ENCODE data around the gene TFE3. TPM values are rescaled to one million over a fixed set of nuclear protein-coding genes. Genes with fewer than 3 reads are reported as not detected.

Gene TFE3
- total and polyA plus RNA-seq, 10 of the 15 experiments (the other 5 are each of a cell fraction or from before 2014, with no cell fraction given), result 3.5 to 20.4 (median 11.6) TPM

DNA sequence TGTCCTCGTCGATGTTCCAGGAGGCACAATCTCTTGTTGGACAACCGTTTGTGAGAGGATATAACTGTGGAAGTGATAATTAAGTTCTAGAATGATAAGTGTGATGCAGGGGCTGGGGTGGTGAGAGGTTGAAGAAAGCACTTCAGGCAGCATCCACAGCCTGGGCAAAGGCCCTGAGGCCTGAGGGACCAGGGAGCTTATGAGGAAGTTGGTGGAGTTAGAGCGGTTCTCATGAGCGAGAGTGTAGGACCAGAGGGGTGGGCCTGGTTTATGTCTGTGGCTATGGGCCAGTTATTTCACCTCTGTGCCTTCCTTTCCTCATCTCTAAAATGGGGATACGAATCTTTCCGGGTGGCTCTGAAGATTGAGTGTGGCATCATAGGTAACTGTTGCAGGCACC lies 18.3 kb upstream of the TFE3 start:
- in situ Hi-C loops (cut with MboI), result no loop called here
- intact Hi-C loops (cut with micrococcal nuclease; ENCODE audit: unreplicated experiment), result no loop called here
- Histone ChIP-seq H3K27ac (ENCODE audit: control insufficient read depth, insufficient read depth) (no peak overlapping the region), H3K27me3 (replicated peaks in 1 of 2; ENCODE audit: control insufficient read depth in 2 of 2, insufficient read depth in 2 of 2, low read length in 1 of 2) (no peaks in the 10 kb centered on the region), H3K4me3 (no peak overlapping the region), H3K79me2 (ENCODE audit: control insufficient read depth, insufficient read depth, low read length) (no peaks in the 10 kb centered on the region), H2AFZ (ENCODE audit: control insufficient read depth, low read depth, low read length) (no peak overlapping the region), H3K4me2 (ENCODE audit: control insufficient read depth, insufficient read depth) (no peak overlapping the region), H3K4me1 (ENCODE audit: control insufficient read depth, insufficient read depth, low read length) (no peaks in the 10 kb centered on the region), H3K9ac (ENCODE audit: control insufficient read depth, insufficient read depth, low read length) (no peak overlapping the region), H3K36me3 (ENCODE audit: control insufficient read depth in 2 of 2, insufficient read depth in 2 of 2, low read length in 1 of 2) (no peaks in the 10 kb centered on the region), H3K9me3 (replicated peaks; ENCODE audit: control insufficient read depth, insufficient read depth, low read length) (no peaks in the 10 kb centered on the region), H4K20me1 (ENCODE audit: control insufficient read depth, insufficient read depth) (no peaks in the 10 kb centered on the region)
- POLR2A ChIA-PET, result no interaction called here
- CTCF ChIA-PET, result no interaction called here
- ATAC-seq, result no peak
- no peak for TF ChIP-seq RUNX3 (IDR thresholded peaks at IDR 0.05; ENCODE audit: low read length)
- TF ChIP-seq, protein P1, sequence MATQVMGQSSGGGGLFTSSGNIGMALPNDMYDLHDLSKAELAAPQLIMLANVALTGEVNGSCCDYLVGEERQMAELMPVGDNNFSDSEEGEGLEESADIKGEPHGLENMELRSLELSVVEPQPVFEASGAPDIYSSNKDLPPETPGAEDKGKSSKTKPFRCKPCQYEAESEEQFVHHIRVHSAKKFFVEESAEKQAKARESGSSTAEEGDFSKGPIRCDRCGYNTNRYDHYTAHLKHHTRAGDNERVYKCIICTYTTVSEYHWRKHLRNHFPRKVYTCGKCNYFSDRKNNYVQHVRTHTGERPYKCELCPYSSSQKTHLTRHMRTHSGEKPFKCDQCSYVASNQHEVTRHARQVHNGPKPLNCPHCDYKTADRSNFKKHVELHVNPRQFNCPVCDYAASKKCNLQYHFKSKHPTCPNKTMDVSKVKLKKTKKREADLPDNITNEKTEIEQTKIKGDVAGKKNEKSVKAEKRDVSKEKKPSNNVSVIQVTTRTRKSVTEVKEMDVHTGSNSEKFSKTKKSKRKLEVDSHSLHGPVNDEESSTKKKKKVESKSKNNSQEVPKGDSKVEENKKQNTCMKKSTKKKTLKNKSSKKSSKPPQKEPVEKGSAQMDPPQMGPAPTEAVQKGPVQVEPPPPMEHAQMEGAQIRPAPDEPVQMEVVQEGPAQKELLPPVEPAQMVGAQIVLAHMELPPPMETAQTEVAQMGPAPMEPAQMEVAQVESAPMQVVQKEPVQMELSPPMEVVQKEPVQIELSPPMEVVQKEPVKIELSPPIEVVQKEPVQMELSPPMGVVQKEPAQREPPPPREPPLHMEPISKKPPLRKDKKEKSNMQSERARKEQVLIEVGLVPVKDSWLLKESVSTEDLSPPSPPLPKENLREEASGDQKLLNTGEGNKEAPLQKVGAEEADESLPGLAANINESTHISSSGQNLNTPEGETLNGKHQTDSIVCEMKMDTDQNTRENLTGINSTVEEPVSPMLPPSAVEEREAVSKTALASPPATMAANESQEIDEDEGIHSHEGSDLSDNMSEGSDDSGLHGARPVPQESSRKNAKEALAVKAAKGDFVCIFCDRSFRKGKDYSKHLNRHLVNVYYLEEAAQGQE (IDR thresholded peaks at IDR 0.05; ENCODE audit: low read depth, low read length), result no peak
- TF ChIP-seq KAT2A (conservative IDR thresholded peaks at IDR 0.05; ENCODE audit: control insufficient read depth, low read depth, low read length), result no peak
- TF ChIP-seq YY1 (IDR thresholded peaks at IDR 0.05; ENCODE audit: low read depth, low read length), result no peak
- TF ChIP-seq, protein P2, sequence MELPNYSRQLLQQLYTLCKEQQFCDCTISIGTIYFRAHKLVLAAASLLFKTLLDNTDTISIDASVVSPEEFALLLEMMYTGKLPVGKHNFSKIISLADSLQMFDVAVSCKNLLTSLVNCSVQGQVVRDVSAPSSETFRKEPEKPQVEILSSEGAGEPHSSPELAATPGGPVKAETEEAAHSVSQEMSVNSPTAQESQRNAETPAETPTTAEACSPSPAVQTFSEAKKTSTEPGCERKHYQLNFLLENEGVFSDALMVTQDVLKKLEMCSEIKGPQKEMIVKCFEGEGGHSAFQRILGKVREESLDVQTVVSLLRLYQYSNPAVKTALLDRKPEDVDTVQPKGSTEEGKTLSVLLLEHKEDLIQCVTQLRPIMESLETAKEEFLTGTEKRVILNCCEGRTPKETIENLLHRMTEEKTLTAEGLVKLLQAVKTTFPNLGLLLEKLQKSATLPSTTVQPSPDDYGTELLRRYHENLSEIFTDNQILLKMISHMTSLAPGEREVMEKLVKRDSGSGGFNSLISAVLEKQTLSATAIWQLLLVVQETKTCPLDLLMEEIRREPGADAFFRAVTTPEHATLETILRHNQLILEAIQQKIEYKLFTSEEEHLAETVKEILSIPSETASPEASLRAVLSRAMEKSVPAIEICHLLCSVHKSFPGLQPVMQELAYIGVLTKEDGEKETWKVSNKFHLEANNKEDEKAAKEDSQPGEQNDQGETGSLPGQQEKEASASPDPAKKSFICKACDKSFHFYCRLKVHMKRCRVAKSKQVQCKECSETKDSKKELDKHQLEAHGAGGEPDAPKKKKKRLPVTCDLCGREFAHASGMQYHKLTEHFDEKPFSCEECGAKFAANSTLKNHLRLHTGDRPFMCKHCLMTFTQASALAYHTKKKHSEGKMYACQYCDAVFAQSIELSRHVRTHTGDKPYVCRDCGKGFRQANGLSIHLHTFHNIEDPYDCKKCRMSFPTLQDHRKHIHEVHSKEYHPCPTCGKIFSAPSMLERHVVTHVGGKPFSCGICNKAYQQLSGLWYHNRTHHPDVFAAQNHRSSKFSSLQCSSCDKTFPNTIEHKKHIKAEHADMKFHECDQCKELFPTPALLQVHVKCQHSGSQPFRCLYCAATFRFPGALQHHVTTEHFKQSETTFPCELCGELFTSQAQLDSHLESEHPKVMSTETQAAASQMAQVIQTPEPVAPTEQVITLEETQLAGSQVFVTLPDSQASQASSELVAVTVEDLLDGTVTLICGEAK (IDR thresholded peaks at IDR 0.05; ENCODE audit: borderline replicate concordance), result no peak
- no peak for TF ChIP-seq ZBTB4 (CRISPR knock-in tag; IDR thresholded peaks at IDR 0.05)
- TF ChIP-seq, protein P3, sequence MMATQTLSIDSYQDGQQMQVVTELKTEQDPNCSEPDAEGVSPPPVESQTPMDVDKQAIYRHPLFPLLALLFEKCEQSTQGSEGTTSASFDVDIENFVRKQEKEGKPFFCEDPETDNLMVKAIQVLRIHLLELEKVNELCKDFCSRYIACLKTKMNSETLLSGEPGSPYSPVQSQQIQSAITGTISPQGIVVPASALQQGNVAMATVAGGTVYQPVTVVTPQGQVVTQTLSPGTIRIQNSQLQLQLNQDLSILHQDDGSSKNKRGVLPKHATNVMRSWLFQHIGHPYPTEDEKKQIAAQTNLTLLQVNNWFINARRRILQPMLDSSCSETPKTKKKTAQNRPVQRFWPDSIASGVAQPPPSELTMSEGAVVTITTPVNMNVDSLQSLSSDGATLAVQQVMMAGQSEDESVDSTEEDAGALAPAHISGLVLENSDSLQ (IDR thresholded peaks at IDR 0.05), result no peak
- no peak for TF ChIP-seq NRF1 (conservative IDR thresholded peaks at IDR 0.05; ENCODE audit: low read depth, low read length)
- TF ChIP-seq SREBF1 (IDR thresholded peaks at IDR 0.05; ENCODE audit: low read length), result no peak
- 72% methylated on average over 7 of the region's 7 CpGs for WGBS (ENCODE audit: insufficient coverage, insufficient replicate concordance, low lambda C conversion rate, missing lambda C conversion rate)
- BruUV-seq (replicated peaks), result no TSS peak
- no peak for DNase-seq (ENCODE audit: low read depth, low spot score)
- RAD21 ChIA-PET (ENCODE audit: unreplicated experiment), result no interaction called here
- SMC1A ChIA-PET (ENCODE audit: uncharacterized antibody, unreplicated experiment), result no interaction called here
- FAIRE-seq, result no peak

Measured in GM12878 (cell line).